Osteoblast (primary cell): ENCODE results near the gene PHACTR2. TPM values are rescaled to one million over a fixed set of nuclear protein-coding genes. Genes with fewer than 3 reads are reported as not detected.
A peak's percentile ranks its signal among the peaks of the same experiment; 100 is the strongest.

Source experiments
- DNase-seq: peaks from one replicate; pipeline ENCODE4 v3.0.0; 2011; ENCODE audit warnings: low spot score, mixed read lengths; ENCODE audit not compliant: insufficient read length; ENCODE audit errors: missing footprints
- H2AFZ ChIP-seq: 2 replicates; pipeline ENCODE4 v1.6.0; 2011; ENCODE audit warnings: mild to moderate bottlenecking, low read length
- H3K27ac ChIP-seq: 2 replicates; pipeline ENCODE4 v1.5.1; 2011; ENCODE audit warnings: mild to moderate bottlenecking, low read depth, low read length, moderate library complexity
- H3K27me3 ChIP-seq: 2 replicates; pipeline ENCODE4 v1.6.0; 2012; ENCODE audit warnings: mild to moderate bottlenecking, control low read depth, inconsistent platforms, low read length, moderate library complexity; ENCODE audit not compliant: insufficient read depth
- H3K36me3 ChIP-seq: 2 replicates; pipeline ENCODE4 v1.5.1; 2011; ENCODE audit warnings: mild to moderate bottlenecking, low read length, control low read depth, moderate library complexity; ENCODE audit not compliant: insufficient read depth
- H3K4me1 ChIP-seq: 2 replicates; pipeline ENCODE4 v1.5.1; 2011; ENCODE audit warnings: mild to moderate bottlenecking, low read length, control low read depth, moderate library complexity; ENCODE audit not compliant: insufficient read depth
- H3K4me2 ChIP-seq: 2 replicates; pipeline ENCODE4 v1.6.0; 2011; ENCODE audit warnings: mild to moderate bottlenecking, low read length; ENCODE audit not compliant: insufficient read depth
- H3K4me3 ChIP-seq: fragments of 200-600 bp; sonication (generic); 3 replicates; pipeline ENCODE4 v1.5.1; 2012; ENCODE audit warnings: mild to moderate bottlenecking, low read length, inconsistent platforms; ENCODE audit not compliant: insufficient read depth
- H3K79me2 ChIP-seq: 2 replicates; pipeline ENCODE4 v1.6.0; 2012; ENCODE audit warnings: mild to moderate bottlenecking, low read length, control low read depth, inconsistent platforms; ENCODE audit not compliant: insufficient read depth
- H3K9me3 ChIP-seq: 2 replicates; pipeline ENCODE4 v1.5.1; 2011; ENCODE audit warnings: low read depth, low read length, control low read depth
- H4K20me1 ChIP-seq: 2 replicates; pipeline ENCODE4 v1.6.0; 2012; ENCODE audit warnings: mild to moderate bottlenecking, low read length, control low read depth; ENCODE audit not compliant: insufficient read depth
- CTCF ChIP-seq: IDR thresholded peaks from 2 replicates; pipeline ENCODE4 v1.5.1; 2011; ENCODE audit warnings: mild to moderate bottlenecking, low read depth, low read length, moderate library complexity; ENCODE audit errors: extremely low read depth
- total RNA-seq: library from RNA; depleted of rRNA; stranded (reverse); fragments of >200 nt; gene quantifications from 2 replicates; pipeline ENCODE4 v1.2.3, GENCODE V29; 2012

Gene PHACTR2
- total RNA-seq, 1 donor = 71.7 TPM

GRCh38 chr6:143840595-143841265 is 163.0 kb downstream of the PHACTR2 start:
- H3K4me3 ChIP-seq = no peak overlapping the region
- no peak for DNase-seq
- H3K79me2 ChIP-seq = peaks cover 25% of the 10 kb centered on the region
- TF ChIP-seq CTCF = no peak
- no peaks in the 10 kb centered on the region for H4K20me1 ChIP-seq
- no peak overlapping the region for H3K4me2 ChIP-seq
- H3K4me1 ChIP-seq = peaks cover 10% of the 10 kb centered on the region
- no peak overlapping the region for H3K27ac ChIP-seq
- no peaks in the 10 kb centered on the region for H3K27me3 ChIP-seq
- H2AFZ ChIP-seq = no peak overlapping the region
- peaks cover 14% of the 10 kb centered on the region for H3K36me3 ChIP-seq
- H3K9me3 ChIP-seq = no peaks in the 10 kb centered on the region

- Histone ChIP-seq H3K4me3 (peak overlapping the region; percentile 90), H3K4me2 (peak overlapping the region; percentile 96), H3K36me3 (peaks cover 31% of the 10 kb centered on the region), H3K27me3 (no peaks in the 10 kb centered on the region), H3K79me2 (peaks cover 39% of the 10 kb centered on the region), H3K9me3 (no peaks in the 10 kb centered on the region), H4K20me1 (no peaks in the 10 kb centered on the region), H3K27ac (peak overlapping the region; percentile 96), H2AFZ (peak overlapping the region; percentile 84), H3K4me1 (peaks cover 10% of the 10 kb centered on the region)
- no peak for TF ChIP-seq CTCF
- peak; percentile 84 for DNase-seq
These were observed 164.7 kb downstream of the PHACTR2 start for GRCh38 chr6:143842461-143842901.

DNA sequence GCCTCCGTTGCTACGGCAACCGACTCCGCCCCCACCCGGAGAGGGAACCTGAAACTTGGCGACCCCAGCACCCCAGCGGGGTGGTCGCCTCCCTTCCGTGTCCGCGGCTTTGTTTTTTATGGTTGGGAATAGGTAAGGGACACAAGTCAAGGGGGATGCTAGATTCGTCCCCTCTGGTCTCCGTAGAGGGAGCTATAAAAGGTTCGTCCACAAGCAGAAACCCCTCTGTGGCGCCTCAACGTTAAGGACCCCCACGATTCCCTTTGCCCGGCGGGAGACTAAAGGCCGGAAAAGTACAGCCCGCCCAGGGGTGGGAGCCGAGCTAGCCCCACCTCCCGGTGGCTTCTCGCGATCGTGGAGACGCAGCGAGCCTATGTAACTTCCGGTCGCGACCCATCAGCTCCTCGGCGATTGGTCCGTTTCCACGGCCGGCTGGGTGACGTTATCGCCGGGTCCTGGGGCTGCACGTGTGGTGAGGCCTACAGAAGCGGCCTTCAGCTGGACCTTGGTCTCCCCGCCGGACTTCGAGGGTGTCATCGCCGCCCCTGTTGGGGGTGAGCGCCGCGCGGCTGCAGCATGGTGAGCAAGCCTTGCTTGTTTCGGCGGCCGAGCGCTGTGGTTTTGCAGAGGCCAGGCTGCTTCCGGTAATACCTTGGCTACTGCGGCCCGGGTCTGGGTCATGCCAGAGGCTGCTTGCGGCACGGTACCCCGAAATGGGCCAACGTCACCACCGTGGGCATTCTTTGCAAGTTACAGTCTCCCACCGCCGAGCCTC is 165.3 kb downstream of the PHACTR2 start, which contains the start of gene LTV1:
Gene LTV1, plus strand, starts transcription at position 437 of the 775 bp plus-strand sequence. Its CDS starts 140 bp downstream, at position 577.
- no peaks in the 10 kb centered on the region for H4K20me1 ChIP-seq
- peak within 1 kb of the TSS; percentile 90 for H3K4me3 ChIP-seq
- H3K79me2 ChIP-seq = peaks cover 42% of the 10 kb centered on the region
- H3K36me3 ChIP-seq = peaks cover 37% of the 10 kb centered on the region
- no peaks in the 10 kb centered on the region for H3K9me3 ChIP-seq
- peak; percentile 99 for DNase-seq
- no peak for TF ChIP-seq CTCF
- peak within 1 kb of the TSS; percentile 88 for H2AFZ ChIP-seq
- H3K27me3 ChIP-seq = no peaks in the 10 kb centered on the region
- peaks cover 10% of the 10 kb centered on the region for H3K4me1 ChIP-seq
- H3K4me2 ChIP-seq = peak within 1 kb of the TSS; percentile 96
- H3K27ac ChIP-seq = peak within 1 kb of the TSS; percentile 96

GRCh38 chr6:143843677-143843999 is 165.9 kb downstream of the PHACTR2 start:
- DNase-seq = no peak
- peak overlapping the region; percentile 88 for H2AFZ ChIP-seq
- no peaks in the 10 kb centered on the region for H4K20me1 ChIP-seq
- peaks cover 10% of the 10 kb centered on the region for H3K4me1 ChIP-seq
- H3K36me3 ChIP-seq = peaks cover 43% of the 10 kb centered on the region
- peak overlapping the region; percentile 96 for H3K27ac ChIP-seq
- peak overlapping the region; percentile 90 for H3K4me3 ChIP-seq
- H3K27me3 ChIP-seq = no peaks in the 10 kb centered on the region
- no peak for TF ChIP-seq CTCF
- no peaks in the 10 kb centered on the region for H3K9me3 ChIP-seq
- peak overlapping the region; percentile 96 for H3K4me2 ChIP-seq
- peaks cover 46% of the 10 kb centered on the region for H3K79me2 ChIP-seq
